ENCODE results near the gene PDE10A.

The PDE10A gene

DNA sequence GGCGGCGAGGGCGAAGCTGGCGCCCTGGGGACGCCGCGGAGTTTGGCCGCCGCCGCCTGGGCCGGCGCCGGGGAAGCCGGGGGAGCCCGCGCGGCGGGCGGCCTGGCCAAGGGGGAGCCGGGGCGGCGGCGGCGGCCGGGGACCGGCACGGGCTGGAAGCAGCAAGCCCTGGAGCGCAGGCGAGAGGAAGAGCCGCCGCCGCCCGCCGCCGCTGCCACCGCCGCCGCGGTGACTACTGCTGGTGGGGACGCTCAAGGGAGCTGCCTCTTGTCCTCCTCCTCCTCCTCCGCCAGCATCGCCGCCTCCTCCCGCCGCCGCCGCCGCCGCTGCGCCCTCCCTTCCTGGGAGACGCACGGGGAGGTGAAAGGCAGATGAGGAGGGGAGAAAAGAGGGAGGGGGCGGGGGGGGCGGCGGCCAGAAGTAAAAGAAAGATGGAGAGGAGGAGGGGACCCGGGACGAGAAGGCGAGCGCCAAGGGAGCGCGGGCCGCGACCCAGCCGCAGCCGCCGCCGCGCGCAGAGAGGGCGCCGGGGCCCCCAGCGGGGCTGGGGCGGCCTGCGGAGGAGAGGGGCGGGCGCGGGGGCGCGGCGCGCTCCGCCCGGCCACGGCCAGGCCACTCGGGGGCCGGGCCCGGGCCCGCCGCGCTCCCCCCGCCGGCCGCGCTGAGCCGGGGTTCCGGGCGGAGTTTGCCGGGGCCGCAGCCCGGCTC is 846 bp downstream of the PDE10A start:
- no peak for DNase-seq (ENCODE audit: low read depth)
- TF ChIP-seq, protein P1, sequence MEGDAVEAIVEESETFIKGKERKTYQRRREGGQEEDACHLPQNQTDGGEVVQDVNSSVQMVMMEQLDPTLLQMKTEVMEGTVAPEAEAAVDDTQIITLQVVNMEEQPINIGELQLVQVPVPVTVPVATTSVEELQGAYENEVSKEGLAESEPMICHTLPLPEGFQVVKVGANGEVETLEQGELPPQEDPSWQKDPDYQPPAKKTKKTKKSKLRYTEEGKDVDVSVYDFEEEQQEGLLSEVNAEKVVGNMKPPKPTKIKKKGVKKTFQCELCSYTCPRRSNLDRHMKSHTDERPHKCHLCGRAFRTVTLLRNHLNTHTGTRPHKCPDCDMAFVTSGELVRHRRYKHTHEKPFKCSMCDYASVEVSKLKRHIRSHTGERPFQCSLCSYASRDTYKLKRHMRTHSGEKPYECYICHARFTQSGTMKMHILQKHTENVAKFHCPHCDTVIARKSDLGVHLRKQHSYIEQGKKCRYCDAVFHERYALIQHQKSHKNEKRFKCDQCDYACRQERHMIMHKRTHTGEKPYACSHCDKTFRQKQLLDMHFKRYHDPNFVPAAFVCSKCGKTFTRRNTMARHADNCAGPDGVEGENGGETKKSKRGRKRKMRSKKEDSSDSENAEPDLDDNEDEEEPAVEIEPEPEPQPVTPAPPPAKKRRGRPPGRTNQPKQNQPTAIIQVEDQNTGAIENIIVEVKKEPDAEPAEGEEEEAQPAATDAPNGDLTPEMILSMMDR (IDR thresholded peaks at IDR 0.05; ENCODE audit: low read depth, low read length, missing control alignments), result no peak
- H3K4me3 ChIP-seq (ENCODE audit: low read depth, low read length), result no peak overlapping the region

DNA sequence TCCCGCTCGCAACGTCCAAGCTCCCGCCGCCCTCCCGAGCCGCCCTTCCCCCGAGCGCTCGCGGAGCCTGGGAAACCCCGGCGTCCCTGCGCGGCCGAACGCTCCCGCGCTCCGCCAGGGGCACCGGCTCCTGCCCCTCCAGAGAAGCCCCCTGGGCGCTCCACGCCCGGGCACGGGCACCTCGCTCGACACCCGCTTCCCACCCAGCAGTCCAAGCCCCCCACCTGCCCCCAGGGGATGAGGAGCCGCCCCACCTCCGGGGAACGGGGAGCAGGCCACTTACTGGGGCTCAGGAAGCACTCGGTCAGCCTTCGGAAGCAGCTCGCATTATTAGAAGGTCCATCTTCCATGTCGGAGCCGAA is 1.4 kb downstream of the PDE10A start:
- no peak for DNase-seq (ENCODE audit: low read depth)
- no peak overlapping the region for H3K4me3 ChIP-seq (ENCODE audit: low read depth, low read length)
- TF ChIP-seq, protein P1 (IDR thresholded peaks at IDR 0.05; ENCODE audit: low read depth, low read length, missing control alignments), result no peak

DNA sequence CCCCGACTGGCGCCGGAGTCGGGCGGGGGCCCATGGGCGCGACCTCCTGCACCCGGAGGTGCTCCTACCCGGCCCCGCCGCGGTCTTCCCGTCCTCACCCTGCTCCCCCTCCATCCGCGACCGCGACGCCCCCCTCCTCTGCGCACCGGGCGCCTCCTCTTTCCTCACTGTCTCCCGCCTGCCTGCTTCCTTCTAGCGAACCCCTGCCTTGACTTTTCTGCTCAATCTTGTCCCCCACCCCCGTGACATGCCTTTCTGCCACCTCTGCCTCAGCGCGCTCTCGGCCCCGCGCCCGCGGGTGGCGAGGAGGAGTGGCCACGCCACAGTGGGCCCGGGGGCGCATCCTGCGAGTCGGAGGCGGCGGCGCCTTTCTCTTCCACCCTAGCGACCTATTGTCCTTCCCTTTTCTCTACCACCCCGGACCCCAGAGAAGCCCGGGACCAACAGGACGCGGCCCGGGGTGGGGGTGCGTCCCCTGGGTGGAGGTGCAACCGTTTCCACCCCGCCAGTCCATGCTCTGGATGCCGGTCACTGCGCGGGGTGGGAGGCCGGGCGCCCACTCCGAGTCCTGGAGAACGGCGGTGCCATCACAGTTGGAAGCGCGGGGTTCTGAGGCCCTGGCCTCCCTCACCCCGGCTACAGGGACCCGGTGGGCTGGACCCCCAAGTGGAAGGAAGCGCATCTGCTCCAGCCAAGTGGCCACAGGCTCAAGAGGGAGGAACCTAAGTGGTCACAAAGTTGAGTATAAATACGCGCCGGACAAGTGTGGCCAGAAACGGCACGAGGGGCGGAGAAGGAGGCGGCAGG is 2.0 kb downstream of the PDE10A start:
- no peak for DNase-seq (ENCODE audit: low read depth)
- TF ChIP-seq, protein P1 (IDR thresholded peaks at IDR 0.05; ENCODE audit: low read depth, low read length, missing control alignments), result no peak
- H3K4me3 ChIP-seq (ENCODE audit: low read depth, low read length), result no peak overlapping the region

DNA sequence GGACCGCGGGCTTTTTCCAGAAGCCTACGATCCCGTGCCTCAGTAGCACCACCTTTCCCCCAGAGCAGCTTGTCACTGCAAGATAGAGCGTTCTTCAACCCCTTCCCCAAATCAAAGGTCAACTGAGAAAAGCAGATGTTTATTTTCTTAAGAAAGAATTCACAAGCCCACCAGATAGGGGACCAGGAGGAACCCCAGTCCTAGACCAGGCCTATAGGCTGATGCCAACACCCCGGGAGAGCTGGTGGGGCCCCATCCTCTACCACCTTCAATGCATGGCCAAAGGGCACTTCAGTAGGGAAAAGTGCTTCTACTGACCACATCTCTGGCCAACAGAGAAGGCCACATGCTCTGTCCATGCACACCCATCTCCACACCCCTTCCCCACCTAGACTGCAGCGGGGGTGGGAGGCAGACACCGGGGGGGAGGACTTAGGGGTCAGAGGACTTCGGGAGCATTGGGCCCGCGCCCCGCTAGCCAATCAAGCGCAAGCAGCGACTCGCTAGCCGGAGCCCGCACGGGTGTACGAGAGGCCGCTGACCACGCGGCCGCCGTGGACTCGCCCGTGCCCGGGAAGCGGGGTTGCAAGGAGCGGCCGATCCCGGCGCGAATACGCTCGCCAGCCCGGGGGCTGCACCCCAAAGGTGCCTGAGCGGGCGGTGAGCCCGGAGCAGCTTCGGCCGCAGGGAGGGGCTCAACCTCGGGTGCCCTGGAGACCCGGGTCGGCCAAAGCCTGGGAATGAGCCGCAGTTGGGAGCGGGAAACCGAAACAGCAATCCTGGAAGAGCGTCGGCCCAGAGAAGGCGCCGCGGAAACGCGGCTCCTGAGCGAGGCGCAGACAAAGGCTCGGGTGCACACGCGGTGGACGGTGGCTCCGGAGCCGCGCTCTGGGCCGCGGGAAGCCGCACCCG is 2.8 kb downstream of the PDE10A start:
- TF ChIP-seq, protein P1 (IDR thresholded peaks at IDR 0.05; ENCODE audit: low read depth, low read length, missing control alignments), result no peak
- no peak for DNase-seq (ENCODE audit: low read depth)
- H3K4me3 ChIP-seq (ENCODE audit: low read depth, low read length), result no peak overlapping the region

DNA sequence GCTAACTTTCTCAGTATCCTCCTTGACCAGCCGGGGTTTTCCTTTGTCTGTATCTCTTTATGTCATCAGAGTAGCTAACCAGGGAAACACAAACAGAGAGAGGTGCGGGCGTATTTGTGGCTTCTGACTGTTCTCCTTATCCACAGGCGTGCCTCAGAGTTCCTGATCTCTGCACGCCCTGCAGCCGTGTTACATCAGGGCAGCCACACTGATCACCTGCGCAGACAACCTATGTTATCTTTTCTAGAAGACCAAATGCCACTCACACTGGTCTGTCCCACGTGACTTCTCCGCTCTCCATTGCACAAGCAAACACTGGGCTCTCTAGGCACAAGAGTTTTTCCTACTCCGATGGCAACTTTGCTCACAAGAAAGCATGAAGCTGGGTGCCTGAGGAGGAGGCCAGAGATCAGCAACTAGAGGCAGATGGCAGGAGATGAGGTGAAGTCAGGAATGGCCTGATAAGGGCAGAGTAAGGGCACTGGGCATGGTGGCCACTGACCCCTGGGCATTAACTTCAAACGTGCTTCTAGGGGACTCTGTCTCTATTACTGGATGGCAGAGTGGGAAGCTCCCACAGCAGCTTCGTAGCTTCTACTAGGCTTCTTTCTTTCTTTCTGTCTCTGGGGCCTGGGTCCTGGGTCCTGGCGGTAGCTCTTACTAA is 4.5 kb downstream of the PDE10A start:
- H3K4me3 ChIP-seq (ENCODE audit: low read depth, low read length), result no peak overlapping the region
- TF ChIP-seq, protein P1 (IDR thresholded peaks at IDR 0.05; ENCODE audit: low read depth, low read length, missing control alignments), result no peak
- no peak for DNase-seq (ENCODE audit: low read depth)

DNA sequence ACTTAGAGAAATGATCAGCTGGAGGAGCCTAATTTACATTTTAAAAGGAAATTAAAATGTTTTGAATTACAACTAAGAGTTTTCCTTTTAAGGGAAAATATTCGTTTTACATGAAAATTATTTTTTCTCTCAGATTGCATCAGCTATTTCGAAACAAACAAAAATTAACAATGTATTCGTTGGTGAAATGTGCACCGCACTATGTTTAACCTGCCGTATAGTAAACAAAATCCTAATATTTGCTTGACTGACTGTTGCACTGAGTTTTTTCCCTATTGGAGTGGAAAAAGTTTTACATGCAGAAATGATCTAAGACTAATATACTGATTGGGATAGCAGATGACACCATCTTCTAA is 5.7 kb downstream of the PDE10A start:
- no peak for DNase-seq (ENCODE audit: low read depth)
- TF ChIP-seq, protein P1 (IDR thresholded peaks at IDR 0.05; ENCODE audit: low read depth, low read length, missing control alignments), result no peak
- H3K4me3 ChIP-seq (ENCODE audit: low read depth, low read length), result no peak overlapping the region
